PFSK-1 (cell line): ENCODE data around the gene RSPH1.

ENCODE experiments used
- FOXP2 ChIP-seq: optimal IDR thresholded peaks from 2 replicates; pipeline ENCODE3; 2011; ENCODE audit warnings: borderline replicate concordance, control low read depth, inconsistent platforms; ENCODE audit not compliant: insufficient read depth; ENCODE audit errors: extremely low read length, extremely low read depth
- POLR2AphosphoS5 ChIP-seq: IDR thresholded peaks from 2 replicates; pipeline ENCODE4 v1.6.1; 2012; ENCODE audit warnings: low read depth, mild to moderate bottlenecking, control low read depth, low read length, moderate library complexity
- SIN3A ChIP-seq: IDR thresholded peaks from 2 replicates; pipeline ENCODE4 v1.6.1; 2012; ENCODE audit warnings: mild to moderate bottlenecking, low read length, moderate library complexity, borderline replicate concordance; ENCODE audit not compliant: insufficient read depth
- TAF1 ChIP-seq: IDR thresholded peaks from 2 replicates; pipeline ENCODE4 v1.6.1; 2012; ENCODE audit warnings: low read length, control low read depth, borderline replicate concordance; ENCODE audit not compliant: insufficient read depth
- TF ChIP-seq, protein P1 (sequence below), 2 experiments: IDR thresholded peaks; 2 replicates each; pipeline versions ENCODE4 v1.6.1 to v1.8.0; 2011 to 2012; ENCODE audit warnings: low read depth in 2 of 2, low read length in 2 of 2, control low read depth in 1 of 2, inconsistent platforms in 1 of 2, mild to moderate bottlenecking in 1 of 2, moderate library complexity in 1 of 2; ENCODE audit not compliant: insufficient read depth in 1 of 2

RSPH1 gene

DNA sequence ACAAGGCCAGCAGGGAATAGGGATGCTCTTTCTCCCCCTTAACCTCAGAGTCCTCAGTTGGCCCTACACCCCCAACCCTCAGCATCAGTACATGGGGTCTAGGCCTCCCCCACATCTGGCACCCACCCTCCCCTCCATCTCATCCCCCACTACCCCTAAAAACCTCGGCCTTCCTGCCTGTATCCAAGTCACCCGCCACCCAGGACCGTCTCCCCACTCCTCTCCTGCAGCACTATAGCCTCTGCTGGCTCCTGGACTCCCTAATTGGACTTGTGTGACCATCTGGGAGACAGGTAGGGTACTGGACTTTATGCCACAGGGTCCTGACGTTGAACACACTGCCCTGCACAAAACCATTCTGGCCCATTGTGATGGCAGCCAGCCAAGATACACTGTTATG lies 6.0 kb downstream of the RSPH1 start:
- no peak for TF ChIP-seq SIN3A
- TF ChIP-seq POLR2AphosphoS5 = no peak
- TF ChIP-seq TAF1 = no peak
- TF ChIP-seq FOXP2 = no peak
- TF ChIP-seq, protein P1, sequence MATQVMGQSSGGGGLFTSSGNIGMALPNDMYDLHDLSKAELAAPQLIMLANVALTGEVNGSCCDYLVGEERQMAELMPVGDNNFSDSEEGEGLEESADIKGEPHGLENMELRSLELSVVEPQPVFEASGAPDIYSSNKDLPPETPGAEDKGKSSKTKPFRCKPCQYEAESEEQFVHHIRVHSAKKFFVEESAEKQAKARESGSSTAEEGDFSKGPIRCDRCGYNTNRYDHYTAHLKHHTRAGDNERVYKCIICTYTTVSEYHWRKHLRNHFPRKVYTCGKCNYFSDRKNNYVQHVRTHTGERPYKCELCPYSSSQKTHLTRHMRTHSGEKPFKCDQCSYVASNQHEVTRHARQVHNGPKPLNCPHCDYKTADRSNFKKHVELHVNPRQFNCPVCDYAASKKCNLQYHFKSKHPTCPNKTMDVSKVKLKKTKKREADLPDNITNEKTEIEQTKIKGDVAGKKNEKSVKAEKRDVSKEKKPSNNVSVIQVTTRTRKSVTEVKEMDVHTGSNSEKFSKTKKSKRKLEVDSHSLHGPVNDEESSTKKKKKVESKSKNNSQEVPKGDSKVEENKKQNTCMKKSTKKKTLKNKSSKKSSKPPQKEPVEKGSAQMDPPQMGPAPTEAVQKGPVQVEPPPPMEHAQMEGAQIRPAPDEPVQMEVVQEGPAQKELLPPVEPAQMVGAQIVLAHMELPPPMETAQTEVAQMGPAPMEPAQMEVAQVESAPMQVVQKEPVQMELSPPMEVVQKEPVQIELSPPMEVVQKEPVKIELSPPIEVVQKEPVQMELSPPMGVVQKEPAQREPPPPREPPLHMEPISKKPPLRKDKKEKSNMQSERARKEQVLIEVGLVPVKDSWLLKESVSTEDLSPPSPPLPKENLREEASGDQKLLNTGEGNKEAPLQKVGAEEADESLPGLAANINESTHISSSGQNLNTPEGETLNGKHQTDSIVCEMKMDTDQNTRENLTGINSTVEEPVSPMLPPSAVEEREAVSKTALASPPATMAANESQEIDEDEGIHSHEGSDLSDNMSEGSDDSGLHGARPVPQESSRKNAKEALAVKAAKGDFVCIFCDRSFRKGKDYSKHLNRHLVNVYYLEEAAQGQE (IDR thresholded peaks at IDR 0.05; ENCODE audit: insufficient read depth in 1 of 2, low read depth in 2 of 2, low read length in 2 of 2) = no peak

DNA sequence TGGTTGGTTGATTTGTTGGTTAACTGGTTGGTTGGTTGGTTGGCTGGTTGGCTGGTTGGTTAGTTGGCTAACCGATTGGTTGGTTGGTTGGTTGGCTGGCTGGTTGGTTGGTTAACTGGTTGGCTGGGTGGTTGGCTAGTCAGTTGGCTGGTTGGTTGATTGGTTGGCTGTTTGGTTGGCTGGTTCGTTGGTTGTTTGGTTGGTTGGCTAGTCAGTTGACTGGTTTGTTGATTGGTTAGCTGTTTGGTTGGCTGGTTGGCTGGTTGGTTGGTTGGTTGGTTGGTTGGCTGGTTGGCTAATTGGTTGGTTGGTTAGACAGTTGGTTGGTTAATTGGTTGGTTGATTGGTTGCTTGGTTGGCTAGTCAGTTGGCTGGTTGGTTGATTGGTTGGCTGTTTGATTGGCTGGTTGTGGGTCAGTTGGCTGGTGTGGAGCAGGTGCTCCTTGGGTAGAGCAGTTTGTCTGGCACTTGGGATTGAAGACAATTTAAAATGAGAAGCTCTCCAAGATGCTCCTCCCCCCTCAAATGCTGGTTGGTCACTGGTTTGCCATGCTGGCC lies 6.9 kb downstream of the RSPH1 start:
- no peak for TF ChIP-seq FOXP2
- TF ChIP-seq, protein P1 (IDR thresholded peaks at IDR 0.05; ENCODE audit: insufficient read depth in 1 of 2, low read depth in 2 of 2, low read length in 2 of 2) = no peak
- TF ChIP-seq SIN3A = no peak
- no peak for TF ChIP-seq POLR2AphosphoS5
- no peak for TF ChIP-seq TAF1

DNA sequence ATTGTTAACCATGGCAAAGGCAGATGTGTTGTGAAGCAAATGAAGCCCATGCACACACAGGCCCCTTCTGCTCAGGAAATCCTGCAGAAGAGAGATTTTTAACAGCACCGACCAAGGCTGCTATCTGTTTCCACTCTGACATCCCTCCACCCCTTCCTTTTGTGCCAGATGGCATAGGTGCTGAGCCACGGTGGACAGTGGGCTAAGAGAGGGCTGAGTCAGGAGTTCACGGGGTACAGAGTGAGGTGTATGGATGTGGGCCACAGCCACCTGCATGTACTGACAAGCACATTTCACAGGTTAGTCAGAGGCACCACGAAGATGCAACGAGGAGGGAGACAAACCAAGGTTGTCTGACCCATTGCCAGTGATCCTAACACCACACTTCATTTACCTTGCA lies 9.5 kb downstream of the RSPH1 start:
- no peak for TF ChIP-seq FOXP2
- TF ChIP-seq TAF1 = no peak
- TF ChIP-seq SIN3A = no peak
- TF ChIP-seq, protein P1 (IDR thresholded peaks at IDR 0.05; ENCODE audit: insufficient read depth in 1 of 2, low read depth in 2 of 2, low read length in 2 of 2) = no peak
- TF ChIP-seq POLR2AphosphoS5 = no peak

DNA sequence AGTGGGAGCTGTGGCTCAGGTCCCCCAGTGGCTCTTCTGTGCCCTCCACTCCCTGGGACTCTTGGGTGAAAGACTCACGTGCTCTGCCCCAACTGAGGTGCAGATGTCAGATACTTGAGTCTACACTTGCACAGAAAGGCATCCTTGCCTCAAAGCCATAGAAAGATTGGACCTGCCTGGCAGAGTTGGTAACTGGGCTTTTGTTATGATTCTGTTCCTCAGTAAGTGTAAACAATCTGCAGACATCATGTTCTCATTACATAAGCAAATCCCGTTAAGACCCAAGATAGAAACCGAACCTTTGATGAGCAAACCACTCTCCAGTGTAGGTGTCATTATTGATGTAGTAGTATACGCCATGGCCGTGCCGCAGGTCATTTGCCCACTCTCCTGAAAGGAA lies 10.0 kb downstream of the RSPH1 start:
- TF ChIP-seq FOXP2 (no peak), POLR2AphosphoS5 (no peak), SIN3A (no peak), TAF1 (no peak)
- TF ChIP-seq, protein P1 (IDR thresholded peaks at IDR 0.05; ENCODE audit: insufficient read depth in 1 of 2, low read depth in 2 of 2, low read length in 2 of 2) = no peak

DNA sequence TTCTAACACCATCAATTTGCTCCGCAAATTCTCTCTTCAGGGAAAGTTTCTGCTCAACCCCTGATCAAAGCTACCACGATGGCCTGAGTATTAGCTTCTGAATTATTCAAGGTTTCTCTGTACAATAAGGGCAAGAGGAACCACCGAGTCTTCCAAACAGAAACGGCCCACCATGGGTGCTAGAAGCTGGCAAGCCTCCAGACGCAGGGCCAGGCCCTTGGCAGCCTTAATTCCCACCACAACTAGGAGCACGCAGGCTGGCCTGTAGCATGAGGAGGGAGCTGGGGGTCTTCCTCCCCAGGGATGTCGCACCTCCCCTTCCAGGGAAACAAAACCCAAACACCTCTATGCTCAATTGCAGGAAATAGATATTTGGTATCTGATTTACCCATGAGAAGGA lies 11.1 kb downstream of the RSPH1 start:
- TF ChIP-seq TAF1 (no peak), FOXP2 (no peak), SIN3A (no peak), POLR2AphosphoS5 (no peak)
- TF ChIP-seq, protein P1 (IDR thresholded peaks at IDR 0.05; ENCODE audit: insufficient read depth in 1 of 2, low read depth in 2 of 2, low read length in 2 of 2) = no peak
